HepG2 (cell line): ENCODE data around the gene PKMYT1. TPM values are rescaled to one million over a fixed set of nuclear protein-coding genes. Genes with fewer than 3 reads are reported as not detected.

Source experiments
- ARID3A ChIP-seq: IDR thresholded peaks from 2 replicates; pipeline ENCODE4 v1.6.1; 2012; ENCODE audit warnings: low read depth, low read length, improper control_type of control experiment
- BCL3 ChIP-seq: sonication (generic); formaldehyde crosslinking; IDR thresholded peaks from 2 replicates; pipeline ENCODE4 v1.5.1; 2020; ENCODE audit warnings: mild to moderate bottlenecking, missing genetic modification reagents, moderate library complexity
- NONO ChIP-seq, 2 experiments: fragments of 450-650 bp in 1 of 2; sonication (generic) in 1 of 2; formaldehyde crosslinking in 1 of 2; IDR thresholded peaks in 1 of 2; conservative IDR thresholded peaks in 1 of 2; 2 replicates each; pipeline versions ENCODE4 v1.6.1 to v1.8.0; 2017 to 2022; ENCODE audit warnings: mild to moderate bottlenecking in 1 of 2, missing genetic modification reagents in 1 of 2, moderate library complexity in 1 of 2
- SAP130 ChIP-seq: IDR thresholded peaks from 2 replicates; pipeline ENCODE4 v1.6.1; 2016; ENCODE audit warnings: low read depth
- TAF1 ChIP-seq: sonication (generic); formaldehyde crosslinking; IDR thresholded peaks from 2 replicates; pipeline ENCODE4 v1.4.0; 2020; ENCODE audit warnings: missing genetic modification reagents
- ZBTB46 ChIP-seq: sonication (generic); formaldehyde crosslinking; IDR thresholded peaks from 2 replicates; pipeline ENCODE4 v1.4.0; 2020; ENCODE audit warnings: mild to moderate bottlenecking, missing genetic modification reagents, borderline replicate concordance
- ZNF225 ChIP-seq: sonication (generic); formaldehyde crosslinking; IDR thresholded peaks from 2 replicates; pipeline ENCODE4 v1.4.0; 2020; ENCODE audit warnings: mild to moderate bottlenecking, missing genetic modification reagents
- ZNF260 ChIP-seq: sonication (generic); formaldehyde crosslinking; IDR thresholded peaks from 2 replicates; pipeline ENCODE4 v1.4.0; 2020; ENCODE audit warnings: missing genetic modification reagents, low read depth, mild to moderate bottlenecking, borderline replicate concordance
- ZNF512 ChIP-seq: sonication (generic); formaldehyde crosslinking; IDR thresholded peaks from 2 replicates; pipeline ENCODE4 v1.4.0; 2020; ENCODE audit warnings: mild to moderate bottlenecking, missing genetic modification reagents
- ZNF556 ChIP-seq: sonication (generic); formaldehyde crosslinking; IDR thresholded peaks from 2 replicates; pipeline ENCODE4 v1.4.0; 2020; ENCODE audit warnings: mild to moderate bottlenecking, missing genetic modification reagents, borderline replicate concordance
- ZNF788 ChIP-seq: sonication (generic); formaldehyde crosslinking; IDR thresholded peaks from 2 replicates; pipeline ENCODE4 v1.5.0; 2020; ENCODE audit warnings: mild to moderate bottlenecking, missing genetic modification reagents, borderline replicate concordance
- polyA plus RNA-seq, 8 experiments: library from polyadenylated mRNA; depleted of rRNA in 3 of 8; stranded (reverse) in 7 of 8; unstranded in 1 of 8; fragments of >200 nt; fragmentation: Illumina TruSeq in 4 of 8; extraction: Trizol in 4 of 8; gene quantifications; 2 replicates each; pipeline versions ENCODE4 v1.2.1 to v1.2.3, GENCODE V29; 2011 to 2016; ENCODE audit warnings: low read depth in 4 of 8, missing spikeins in 1 of 8, mixed read lengths in 1 of 8; ENCODE audit not compliant: insufficient read depth in 1 of 8
- total RNA-seq, 5 experiments: library from RNA; depleted of rRNA; stranded (reverse); fragments of >200 nt; fragmentation: Illumina TruSeq; extraction: Trizol; gene quantifications; 2 replicates each; pipeline ENCODE4 v1.2.3, GENCODE V29; 2016; ENCODE audit warnings: low read depth in 1 of 5
- TF ChIP-seq, protein P1 (sequence below): sonication (generic); formaldehyde crosslinking; IDR thresholded peaks from 2 replicates; pipeline ENCODE4 v1.4.0; 2020; ENCODE audit warnings: low read depth, mild to moderate bottlenecking, missing genetic modification reagents
- TF ChIP-seq, protein P2 (sequence below): sonication (generic); formaldehyde crosslinking; conservative IDR thresholded peaks from 2 replicates; pipeline ENCODE4 v1.8.0; 2022; ENCODE audit warnings: missing genetic modification reagents

PKMYT1 gene
- total and polyA plus RNA-seq, 2 of the 13 experiments (the other 11 are each of a cell fraction or from before 2014, with no cell fraction given): 7.0 to 27.8 TPM

DNA sequence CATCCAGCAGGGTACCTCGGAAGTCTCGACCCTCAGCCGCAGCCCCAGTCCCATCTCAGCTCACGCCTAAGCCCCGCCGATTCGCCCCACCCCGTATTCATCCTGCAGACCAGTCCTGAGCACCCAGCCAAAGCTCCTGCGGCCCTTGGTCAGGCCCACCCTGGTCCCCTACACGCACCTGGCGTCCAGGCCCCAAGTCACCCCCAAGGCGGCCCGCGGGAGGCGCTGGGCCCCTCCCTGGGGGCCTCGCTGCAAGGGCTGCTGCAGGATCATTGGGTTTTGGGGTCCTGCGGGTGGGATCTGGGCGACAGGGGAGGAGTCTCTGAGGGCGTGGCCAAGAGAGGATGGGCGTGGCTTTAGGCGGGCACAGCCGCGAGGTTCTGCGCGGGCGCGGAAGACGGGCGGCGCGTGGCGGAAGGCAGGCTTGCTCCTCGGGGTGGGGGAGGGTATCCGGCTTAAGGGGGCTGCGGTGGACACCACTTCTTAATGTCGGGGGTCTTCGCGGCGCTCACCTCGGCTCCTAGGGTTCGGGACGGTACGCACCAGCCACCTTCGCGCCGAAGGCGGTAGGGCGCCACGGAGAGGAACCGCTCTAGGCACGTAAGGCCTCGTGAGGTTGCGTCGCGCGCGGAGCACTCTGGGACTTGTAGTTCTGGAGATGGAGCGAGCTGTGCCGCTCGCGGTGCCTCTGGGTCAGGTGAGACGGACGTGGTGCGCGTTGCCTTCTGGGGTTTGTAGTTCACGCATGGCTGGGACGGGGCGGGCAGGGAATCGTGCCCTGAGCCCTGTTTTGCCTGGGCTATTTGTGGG lies 43.6 kb upstream of the PKMYT1 start, which contains the start of the genes HCFC1R1 and THOC6 (continued):
- TF ChIP-seq, protein P1, sequence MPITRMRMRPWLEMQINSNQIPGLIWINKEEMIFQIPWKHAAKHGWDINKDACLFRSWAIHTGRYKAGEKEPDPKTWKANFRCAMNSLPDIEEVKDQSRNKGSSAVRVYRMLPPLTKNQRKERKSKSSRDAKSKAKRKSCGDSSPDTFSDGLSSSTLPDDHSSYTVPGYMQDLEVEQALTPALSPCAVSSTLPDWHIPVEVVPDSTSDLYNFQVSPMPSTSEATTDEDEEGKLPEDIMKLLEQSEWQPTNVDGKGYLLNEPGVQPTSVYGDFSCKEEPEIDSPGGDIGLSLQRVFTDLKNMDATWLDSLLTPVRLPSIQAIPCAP: no peak
- TF ChIP-seq ZNF225 (CRISPR knock-in tag): peak; percentile 44
- TF ChIP-seq ZNF260: no peak
- TF ChIP-seq ZBTB46 (CRISPR knock-in tag): no peak
- TF ChIP-seq NONO (IDR thresholded peaks at IDR 0.05): no peak
- peak; percentile 79 for TF ChIP-seq NONO (CRISPR knock-in tag; conservative IDR thresholded peaks at IDR 0.05)
- TF ChIP-seq BCL3 (CRISPR knock-in tag): peak; percentile 90
- TF ChIP-seq ZNF788 (CRISPR knock-in tag): peak; percentile 94; the same call in 1 of the 2 replicates
- peak; percentile 88 for TF ChIP-seq SAP130 (CRISPR knock-in tag)
- 0 out of 2 replicates have a peak, but pooled peaks have one; percentile 20 for TF ChIP-seq ZNF556 (CRISPR knock-in tag)
- no peak for TF ChIP-seq ARID3A
- TF ChIP-seq, protein P2, sequence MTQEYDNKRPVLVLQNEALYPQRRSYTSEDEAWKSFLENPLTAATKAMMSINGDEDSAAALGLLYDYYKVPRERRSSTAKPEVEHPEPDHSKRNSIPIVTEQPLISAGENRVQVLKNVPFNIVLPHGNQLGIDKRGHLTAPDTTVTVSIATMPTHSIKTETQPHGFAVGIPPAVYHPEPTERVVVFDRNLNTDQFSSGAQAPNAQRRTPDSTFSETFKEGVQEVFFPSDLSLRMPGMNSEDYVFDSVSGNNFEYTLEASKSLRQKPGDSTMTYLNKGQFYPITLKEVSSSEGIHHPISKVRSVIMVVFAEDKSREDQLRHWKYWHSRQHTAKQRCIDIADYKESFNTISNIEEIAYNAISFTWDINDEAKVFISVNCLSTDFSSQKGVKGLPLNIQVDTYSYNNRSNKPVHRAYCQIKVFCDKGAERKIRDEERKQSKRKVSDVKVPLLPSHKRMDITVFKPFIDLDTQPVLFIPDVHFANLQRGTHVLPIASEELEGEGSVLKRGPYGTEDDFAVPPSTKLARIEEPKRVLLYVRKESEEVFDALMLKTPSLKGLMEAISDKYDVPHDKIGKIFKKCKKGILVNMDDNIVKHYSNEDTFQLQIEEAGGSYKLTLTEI: no peak; the same call in 1 of the 2 replicates
- peak; percentile 75; the same call in 1 of the 2 replicates for TF ChIP-seq TAF1 (CRISPR knock-in tag)
- TF ChIP-seq ZNF512 (CRISPR knock-in tag): no peak
